ENCODE data around the gene INMT.

The INMT gene

GRCh38 chr7:30788640-30789333 lies 36.9 kb downstream of the INMT start:
- Histone ChIP-seq H3K27me3 (no peaks in the 10 kb centered on the region), H3K36me3 (no peaks in the 10 kb centered on the region), H3K9me3 (no peaks in the 10 kb centered on the region), H3K4me1 (ENCODE audit: control insufficient read depth in 1 of 2, insufficient read depth in 1 of 2, low read depth in 1 of 2, low read length in 1 of 2) (peaks cover 29 to 31% of the 10 kb centered on the region in 2 experiments), H3K27ac (no peak overlapping the region), H3K4me3 (ENCODE audit: low read depth in 1 of 2, low read length in 1 of 2) (no peak overlapping the region)
- TF ChIP-seq CTCF (IDR thresholded peaks at IDR 0.05): no peak

- peaks cover 29 to 31% of the 10 kb centered on the region in 2 experiments for H3K4me1 ChIP-seq (ENCODE audit: control insufficient read depth in 1 of 2, insufficient read depth in 1 of 2, low read depth in 1 of 2, low read length in 1 of 2)
- no peaks in the 10 kb centered on the region for H3K9me3 ChIP-seq
- TF ChIP-seq CTCF (IDR thresholded peaks at IDR 0.05): no peak
- no peak overlapping the region for H3K27ac ChIP-seq
- no peaks in the 10 kb centered on the region for H3K27me3 ChIP-seq
- H3K36me3 ChIP-seq: no peaks in the 10 kb centered on the region
- no peak overlapping the region for H3K4me3 ChIP-seq (ENCODE audit: low read depth in 1 of 2, low read length in 1 of 2)
Measured at GRCh38 chr7:30789334-30789711, 37.4 kb downstream of the INMT start.

GRCh38 chr7:30790356-30790755 lies 38.4 kb downstream of the INMT start:
- H3K4me3 ChIP-seq (ENCODE audit: low read depth in 1 of 2, low read length in 1 of 2): no peak overlapping the region
- H3K4me1 ChIP-seq (ENCODE audit: control insufficient read depth in 1 of 2, insufficient read depth in 1 of 2, low read depth in 1 of 2, low read length in 1 of 2): peaks cover 29 to 31% of the 10 kb centered on the region in 2 experiments
- no peaks in the 10 kb centered on the region for H3K27me3 ChIP-seq
- H3K36me3 ChIP-seq: no peaks in the 10 kb centered on the region
- H3K27ac ChIP-seq: no peak overlapping the region
- H3K9me3 ChIP-seq: no peaks in the 10 kb centered on the region
- TF ChIP-seq CTCF (IDR thresholded peaks at IDR 0.05): no peak

GRCh38 chr7:30791114-30791513 lies 39.2 kb downstream of the INMT start:
- no peaks in the 10 kb centered on the region for H3K36me3 ChIP-seq
- H3K27ac ChIP-seq: no peak overlapping the region
- H3K27me3 ChIP-seq: no peaks in the 10 kb centered on the region
- no peak for TF ChIP-seq CTCF (IDR thresholded peaks at IDR 0.05)
- peaks cover 29 to 31% of the 10 kb centered on the region in 2 experiments for H3K4me1 ChIP-seq (ENCODE audit: control insufficient read depth in 1 of 2, insufficient read depth in 1 of 2, low read depth in 1 of 2, low read length in 1 of 2)
- H3K9me3 ChIP-seq: no peaks in the 10 kb centered on the region
- no peak overlapping the region for H3K4me3 ChIP-seq (ENCODE audit: low read depth in 1 of 2, low read length in 1 of 2)

GRCh38 chr7:30795161-30795948 lies 43.4 kb downstream of the INMT start:
- no peak for TF ChIP-seq CTCF (IDR thresholded peaks at IDR 0.05)
- Histone ChIP-seq H3K36me3 (no peaks in the 10 kb centered on the region), H3K27ac (no peak overlapping the region), H3K27me3 (no peaks in the 10 kb centered on the region), H3K4me3 (ENCODE audit: low read depth in 1 of 2, low read length in 1 of 2) (no peak overlapping the region), H3K4me1 (ENCODE audit: control insufficient read depth in 1 of 2, insufficient read depth in 1 of 2, low read depth in 1 of 2, low read length in 1 of 2) (no peaks in the 10 kb centered on the region), H3K9me3 (no peaks in the 10 kb centered on the region)
